Measurements from ENCODE around the gene C8B.

C8B gene

DNA sequence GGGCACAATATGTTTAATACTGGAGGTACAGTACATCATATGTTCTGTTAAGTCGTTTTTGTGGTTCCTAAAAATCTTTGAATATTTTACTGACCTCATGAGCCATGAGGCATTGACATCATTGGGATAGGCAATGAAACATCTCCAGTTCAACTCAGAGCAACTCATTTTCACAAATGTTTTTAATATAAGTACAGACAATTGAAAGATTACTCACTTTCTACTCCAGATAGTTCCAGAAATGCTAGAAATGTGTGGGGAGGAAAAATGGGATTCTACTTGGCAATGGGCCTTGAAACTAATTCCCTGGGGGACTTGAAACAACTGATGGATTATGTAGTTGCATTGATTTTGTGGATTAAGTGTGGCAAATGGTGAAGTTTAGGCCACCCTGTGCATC lies 7.2 kb upstream of the C8B start:
- Histone ChIP-seq H3K4me3 (ENCODE audit: low read length in 2 of 2) (no peak overlapping the region), H3K27me3 (ENCODE audit: control insufficient read depth in 2 of 2, insufficient read depth in 2 of 2, low read length in 2 of 2) (no peaks in the 10 kb centered on the region), H3K27ac (ENCODE audit: low read depth in 2 of 2, low read length in 2 of 2) (no peak overlapping the region), H3K9me3 (ENCODE audit: control insufficient read depth in 2 of 2, low read length in 2 of 2) (no peaks in the 10 kb centered on the region), H3K36me3 (ENCODE audit: control insufficient read depth in 2 of 2, insufficient read depth in 2 of 2, low read length in 2 of 2) (no peaks in the 10 kb centered on the region), H3K9ac (ENCODE audit: low read depth in 1 of 2, low read length in 2 of 2) (no peak overlapping the region), H3K4me1 (ENCODE audit: control insufficient read depth in 2 of 2, insufficient read depth in 2 of 2, low read length in 2 of 2) (no peaks in the 10 kb centered on the region)

DNA sequence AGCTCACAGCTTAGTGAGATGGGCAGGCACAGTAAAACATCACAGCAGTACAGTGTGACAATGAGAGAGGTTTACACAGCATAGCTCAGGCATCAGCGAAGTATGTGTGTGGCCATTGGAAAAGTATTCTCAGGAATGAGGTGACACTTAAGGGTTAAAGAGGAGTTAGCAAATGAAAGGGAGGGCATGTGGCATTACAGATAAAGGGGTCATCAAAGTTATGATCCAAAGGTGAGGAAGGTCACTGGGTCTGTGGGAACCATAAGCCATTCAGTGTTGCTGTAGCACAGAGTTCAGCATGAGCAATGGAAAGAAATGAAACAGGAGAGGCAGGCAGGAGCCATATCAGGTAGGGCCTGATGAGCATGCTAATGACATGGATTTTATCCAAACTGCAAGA lies 4.5 kb upstream of the C8B start:
- H3K27me3 ChIP-seq (ENCODE audit: control insufficient read depth in 2 of 2, insufficient read depth in 2 of 2, low read length in 2 of 2): no peaks in the 10 kb centered on the region
- H3K27ac ChIP-seq (ENCODE audit: low read depth in 2 of 2, low read length in 2 of 2): no peak overlapping the region
- H3K4me1 ChIP-seq (ENCODE audit: control insufficient read depth in 2 of 2, insufficient read depth in 2 of 2, low read length in 2 of 2): no peaks in the 10 kb centered on the region
- H3K4me3 ChIP-seq (ENCODE audit: low read length in 2 of 2): no peak overlapping the region
- no peaks in the 10 kb centered on the region for H3K9me3 ChIP-seq (ENCODE audit: control insufficient read depth in 2 of 2, low read length in 2 of 2)
- no peak overlapping the region for H3K9ac ChIP-seq (ENCODE audit: low read depth in 1 of 2, low read length in 2 of 2)
- H3K36me3 ChIP-seq (ENCODE audit: control insufficient read depth in 2 of 2, insufficient read depth in 2 of 2, low read length in 2 of 2): no peaks in the 10 kb centered on the region

DNA sequence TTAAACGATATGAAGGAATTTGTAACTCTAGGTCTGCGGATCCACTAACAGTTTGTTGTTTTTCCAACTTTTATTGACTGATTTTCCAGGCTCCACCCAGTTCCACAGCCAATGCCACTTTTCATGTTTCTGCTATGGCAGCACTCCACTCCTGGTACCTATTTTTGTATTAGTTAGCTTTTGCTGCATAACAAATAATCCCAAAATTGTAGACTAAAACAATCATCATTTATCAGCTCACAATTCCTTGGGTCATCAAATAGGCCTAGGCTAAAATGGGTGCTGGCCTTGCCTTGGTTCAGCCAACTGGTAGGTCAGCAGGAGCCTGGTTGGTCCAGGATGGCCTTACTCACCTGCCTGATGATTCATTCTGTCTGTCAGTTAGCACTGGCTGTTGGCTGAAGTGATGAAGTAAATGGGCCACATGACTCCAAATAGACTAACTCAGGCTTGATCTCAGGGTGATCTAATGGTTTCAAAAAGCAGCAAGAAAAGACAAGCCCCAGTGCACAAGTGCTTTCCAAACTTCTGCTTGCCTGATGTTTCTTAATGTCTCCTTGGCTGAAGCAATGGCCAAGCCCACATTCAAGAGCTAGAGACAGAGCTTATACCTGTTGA lies 3.2 kb upstream of the C8B start:
- H3K4me1 ChIP-seq (ENCODE audit: control insufficient read depth in 2 of 2, insufficient read depth in 2 of 2, low read length in 2 of 2): no peaks in the 10 kb centered on the region
- H3K27me3 ChIP-seq (ENCODE audit: control insufficient read depth in 2 of 2, insufficient read depth in 2 of 2, low read length in 2 of 2): no peaks in the 10 kb centered on the region
- no peak overlapping the region for H3K4me3 ChIP-seq (ENCODE audit: low read length in 2 of 2)
- H3K36me3 ChIP-seq (ENCODE audit: control insufficient read depth in 2 of 2, insufficient read depth in 2 of 2, low read length in 2 of 2): no peaks in the 10 kb centered on the region
- no peaks in the 10 kb centered on the region for H3K9me3 ChIP-seq (ENCODE audit: control insufficient read depth in 2 of 2, low read length in 2 of 2)
- H3K9ac ChIP-seq (ENCODE audit: low read depth in 1 of 2, low read length in 2 of 2): no peak overlapping the region
- no peak overlapping the region for H3K27ac ChIP-seq (ENCODE audit: low read depth in 2 of 2, low read length in 2 of 2)

DNA sequence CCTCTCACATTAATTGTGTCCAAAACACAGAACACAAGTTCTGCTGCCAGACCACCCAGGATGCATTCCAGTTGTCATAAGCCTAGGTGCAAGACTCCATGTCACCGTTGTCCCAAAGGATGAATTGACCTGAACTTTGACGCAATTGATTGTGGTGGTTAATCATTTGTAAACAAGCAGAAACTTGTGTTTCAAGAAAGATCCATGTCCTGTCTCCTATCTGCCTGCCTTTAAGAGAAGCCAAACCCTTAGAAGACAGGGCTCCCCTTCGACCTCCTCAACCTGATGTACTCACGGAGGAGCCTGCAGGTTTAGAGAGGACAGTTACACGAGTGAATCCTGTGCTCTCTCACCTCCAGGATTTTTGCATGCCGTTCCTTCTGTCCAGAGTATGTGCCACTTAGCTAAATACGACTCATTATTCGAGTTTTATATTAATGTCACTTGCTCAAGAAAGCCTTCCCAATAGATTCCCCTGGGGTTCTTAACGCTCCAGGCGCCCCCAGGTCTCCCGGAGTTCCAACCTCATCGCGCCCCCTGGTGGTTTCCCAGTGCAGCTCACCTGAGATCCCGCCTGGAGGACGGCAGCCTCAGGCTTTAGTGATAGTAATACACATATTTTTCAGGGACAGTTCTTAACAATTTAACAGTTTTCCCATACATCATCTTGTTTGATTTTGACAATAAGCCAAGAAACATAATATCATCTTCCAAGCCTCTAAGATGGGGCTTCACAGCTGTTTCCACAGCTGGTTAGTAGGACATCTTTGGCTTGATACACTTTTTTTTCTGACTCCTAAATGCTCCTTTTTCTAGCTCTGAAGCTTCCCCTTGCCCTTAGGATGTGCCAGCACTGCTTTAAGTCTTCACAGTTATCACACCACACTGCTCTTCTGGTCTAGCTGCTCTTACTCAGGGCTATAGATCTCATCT lies 2.4 kb upstream of the C8B start:
- H3K27me3 ChIP-seq (ENCODE audit: control insufficient read depth in 2 of 2, insufficient read depth in 2 of 2, low read length in 2 of 2): no peaks in the 10 kb centered on the region
- H3K9me3 ChIP-seq (ENCODE audit: control insufficient read depth in 2 of 2, low read length in 2 of 2): no peaks in the 10 kb centered on the region
- no peaks in the 10 kb centered on the region for H3K4me1 ChIP-seq (ENCODE audit: control insufficient read depth in 2 of 2, insufficient read depth in 2 of 2, low read length in 2 of 2)
- H3K27ac ChIP-seq (ENCODE audit: low read depth in 2 of 2, low read length in 2 of 2): no peak overlapping the region
- no peak overlapping the region for H3K4me3 ChIP-seq (ENCODE audit: low read length in 2 of 2)
- H3K9ac ChIP-seq (ENCODE audit: low read depth in 1 of 2, low read length in 2 of 2): no peak overlapping the region
- no peaks in the 10 kb centered on the region for H3K36me3 ChIP-seq (ENCODE audit: control insufficient read depth in 2 of 2, insufficient read depth in 2 of 2, low read length in 2 of 2)

DNA sequence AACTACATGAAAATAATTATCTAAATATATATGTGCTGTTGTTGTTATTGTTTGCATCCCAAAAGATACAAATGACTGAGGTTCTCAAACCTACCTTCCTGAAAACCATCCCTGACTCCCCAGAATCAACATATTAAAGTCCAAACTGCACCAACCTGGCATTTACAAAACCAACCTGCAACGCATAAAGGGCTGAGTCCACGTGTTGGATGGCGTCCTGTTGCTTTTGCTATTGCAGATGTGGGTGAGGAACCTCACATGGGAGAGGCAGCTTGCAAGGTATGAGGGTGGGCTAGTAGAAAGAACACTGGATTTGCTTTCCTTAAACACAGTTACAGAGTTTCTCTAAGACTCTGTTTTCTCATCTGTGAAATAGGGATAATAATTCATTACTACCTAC lies 1.5 kb upstream of the C8B start:
- Histone ChIP-seq H3K36me3 (ENCODE audit: control insufficient read depth in 2 of 2, insufficient read depth in 2 of 2, low read length in 2 of 2) (no peaks in the 10 kb centered on the region), H3K4me3 (ENCODE audit: low read length in 2 of 2) (no peak overlapping the region), H3K9me3 (ENCODE audit: control insufficient read depth in 2 of 2, low read length in 2 of 2) (no peaks in the 10 kb centered on the region), H3K27ac (ENCODE audit: low read depth in 2 of 2, low read length in 2 of 2) (no peak overlapping the region), H3K4me1 (ENCODE audit: control insufficient read depth in 2 of 2, insufficient read depth in 2 of 2, low read length in 2 of 2) (no peaks in the 10 kb centered on the region), H3K27me3 (ENCODE audit: control insufficient read depth in 2 of 2, insufficient read depth in 2 of 2, low read length in 2 of 2) (no peaks in the 10 kb centered on the region), H3K9ac (ENCODE audit: low read depth in 1 of 2, low read length in 2 of 2) (no peak overlapping the region)

DNA sequence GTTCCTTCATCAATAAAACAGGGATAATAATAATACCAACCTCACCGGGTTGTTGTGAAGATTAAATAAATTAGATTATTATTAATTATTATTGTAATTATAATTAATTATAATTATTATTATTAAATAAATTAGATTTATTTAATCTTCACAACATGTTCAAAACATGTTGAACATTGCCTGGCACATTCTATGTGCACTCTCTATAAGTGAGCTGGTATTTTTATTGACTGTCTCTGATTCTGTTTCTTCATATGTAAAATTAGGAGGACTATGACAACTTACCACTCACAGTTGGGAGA lies 834 bp upstream of the C8B start:
- Histone ChIP-seq H3K27me3 (ENCODE audit: control insufficient read depth in 2 of 2, insufficient read depth in 2 of 2, low read length in 2 of 2) (no peaks in the 10 kb centered on the region), H3K27ac (ENCODE audit: low read depth in 2 of 2, low read length in 2 of 2) (no peak overlapping the region), H3K36me3 (ENCODE audit: control insufficient read depth in 2 of 2, insufficient read depth in 2 of 2, low read length in 2 of 2) (no peaks in the 10 kb centered on the region), H3K9me3 (ENCODE audit: control insufficient read depth in 2 of 2, low read length in 2 of 2) (no peaks in the 10 kb centered on the region), H3K4me3 (ENCODE audit: low read length in 2 of 2) (no peak overlapping the region), H3K4me1 (ENCODE audit: control insufficient read depth in 2 of 2, insufficient read depth in 2 of 2, low read length in 2 of 2) (no peaks in the 10 kb centered on the region), H3K9ac (ENCODE audit: low read depth in 1 of 2, low read length in 2 of 2) (no peak overlapping the region)

DNA sequence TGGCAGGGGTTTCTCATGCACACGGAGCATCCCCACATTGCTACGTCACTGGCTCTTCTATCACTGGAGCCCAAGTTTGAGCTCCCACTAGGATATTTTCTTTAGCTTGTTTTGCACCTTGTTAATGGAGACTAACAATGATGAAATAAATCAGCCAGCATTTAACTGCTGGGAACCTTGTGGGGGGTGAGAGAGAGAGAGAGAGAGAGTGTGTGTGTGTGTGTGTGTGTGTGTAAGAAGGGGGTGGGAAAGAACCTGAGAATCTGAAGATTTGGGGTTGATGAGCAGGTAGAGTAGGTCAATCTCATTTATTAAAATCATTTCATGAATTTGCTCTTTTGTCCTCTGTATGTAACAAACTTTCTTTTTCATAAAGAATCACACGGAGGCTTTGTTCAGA lies 624 bp downstream of the C8B start:
- Histone ChIP-seq H3K9me3 (ENCODE audit: control insufficient read depth in 2 of 2, low read length in 2 of 2) (no peaks in the 10 kb centered on the region), H3K4me3 (ENCODE audit: low read length in 2 of 2) (no peak overlapping the region), H3K9ac (ENCODE audit: low read depth in 1 of 2, low read length in 2 of 2) (no peak overlapping the region), H3K27ac (ENCODE audit: low read depth in 2 of 2, low read length in 2 of 2) (no peak overlapping the region), H3K36me3 (ENCODE audit: control insufficient read depth in 2 of 2, insufficient read depth in 2 of 2, low read length in 2 of 2) (no peaks in the 10 kb centered on the region), H3K27me3 (ENCODE audit: control insufficient read depth in 2 of 2, insufficient read depth in 2 of 2, low read length in 2 of 2) (no peaks in the 10 kb centered on the region), H3K4me1 (ENCODE audit: control insufficient read depth in 2 of 2, insufficient read depth in 2 of 2, low read length in 2 of 2) (no peaks in the 10 kb centered on the region)

DNA sequence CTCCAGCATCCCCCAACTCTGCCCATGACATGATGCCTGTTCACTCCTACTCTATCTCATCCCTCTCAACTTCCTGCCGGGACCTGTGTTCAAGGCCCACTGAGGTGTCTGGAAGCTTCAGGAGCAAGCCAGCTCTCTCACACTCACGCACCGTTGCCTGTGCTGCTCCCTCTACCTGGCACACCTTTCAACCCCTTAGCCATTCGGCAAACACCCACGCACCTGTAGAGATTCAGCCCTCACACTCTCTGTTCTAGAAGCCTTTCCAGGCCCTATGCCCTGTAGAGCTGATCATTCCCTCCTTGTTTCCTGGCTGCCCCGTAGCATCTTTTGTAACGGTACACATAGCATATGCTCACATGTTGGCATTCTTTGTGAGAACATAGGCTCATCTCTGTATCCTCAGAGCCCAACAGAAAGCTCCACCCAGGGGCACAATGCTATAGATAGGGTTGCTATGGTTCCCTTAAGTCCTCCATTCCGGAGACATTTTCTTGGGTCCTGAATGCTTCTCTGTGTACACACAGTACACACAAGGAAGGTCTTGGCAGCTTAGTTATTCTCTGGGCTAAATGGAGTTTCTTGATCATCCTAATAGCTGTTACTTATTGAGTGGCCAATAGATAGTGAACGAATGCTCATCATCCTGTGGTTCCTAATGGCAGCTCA lies 1.3 kb downstream of the C8B start:
- Histone ChIP-seq H3K4me3 (ENCODE audit: low read length in 2 of 2) (no peak overlapping the region), H3K27me3 (ENCODE audit: control insufficient read depth in 2 of 2, insufficient read depth in 2 of 2, low read length in 2 of 2) (no peaks in the 10 kb centered on the region), H3K9me3 (ENCODE audit: control insufficient read depth in 2 of 2, low read length in 2 of 2) (no peaks in the 10 kb centered on the region), H3K9ac (ENCODE audit: low read depth in 1 of 2, low read length in 2 of 2) (no peak overlapping the region), H3K36me3 (ENCODE audit: control insufficient read depth in 2 of 2, insufficient read depth in 2 of 2, low read length in 2 of 2) (no peaks in the 10 kb centered on the region), H3K4me1 (ENCODE audit: control insufficient read depth in 2 of 2, insufficient read depth in 2 of 2, low read length in 2 of 2) (no peaks in the 10 kb centered on the region), H3K27ac (ENCODE audit: low read depth in 2 of 2, low read length in 2 of 2) (no peak overlapping the region)

DNA sequence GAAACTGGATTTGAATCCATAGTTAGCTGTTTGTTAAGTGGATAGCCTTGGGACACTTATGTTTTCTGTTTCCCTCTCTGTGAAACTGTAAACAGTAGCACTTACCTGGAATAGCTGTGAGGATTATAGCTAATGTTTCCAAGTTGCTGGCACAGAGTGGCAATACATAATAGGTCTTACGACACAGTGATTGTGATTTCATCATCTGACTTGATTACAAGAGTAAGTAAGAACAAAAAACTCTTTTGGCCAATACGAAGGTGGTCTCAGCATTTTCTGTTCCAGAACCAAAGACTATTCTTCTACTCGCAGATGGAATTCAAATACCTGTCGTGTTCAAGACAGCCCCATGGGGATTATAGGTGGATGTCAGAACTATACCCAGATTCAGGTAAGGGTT lies 2.1 kb downstream of the C8B start:
- Histone ChIP-seq H3K27ac (ENCODE audit: low read depth in 2 of 2, low read length in 2 of 2) (no peak overlapping the region), H3K4me1 (ENCODE audit: control insufficient read depth in 2 of 2, insufficient read depth in 2 of 2, low read length in 2 of 2) (no peaks in the 10 kb centered on the region), H3K9me3 (ENCODE audit: control insufficient read depth in 2 of 2, low read length in 2 of 2) (no peaks in the 10 kb centered on the region), H3K27me3 (ENCODE audit: control insufficient read depth in 2 of 2, insufficient read depth in 2 of 2, low read length in 2 of 2) (no peaks in the 10 kb centered on the region), H3K9ac (ENCODE audit: low read depth in 1 of 2, low read length in 2 of 2) (no peak overlapping the region), H3K36me3 (ENCODE audit: control insufficient read depth in 2 of 2, insufficient read depth in 2 of 2, low read length in 2 of 2) (no peaks in the 10 kb centered on the region), H3K4me3 (ENCODE audit: low read length in 2 of 2) (no peak overlapping the region)

DNA sequence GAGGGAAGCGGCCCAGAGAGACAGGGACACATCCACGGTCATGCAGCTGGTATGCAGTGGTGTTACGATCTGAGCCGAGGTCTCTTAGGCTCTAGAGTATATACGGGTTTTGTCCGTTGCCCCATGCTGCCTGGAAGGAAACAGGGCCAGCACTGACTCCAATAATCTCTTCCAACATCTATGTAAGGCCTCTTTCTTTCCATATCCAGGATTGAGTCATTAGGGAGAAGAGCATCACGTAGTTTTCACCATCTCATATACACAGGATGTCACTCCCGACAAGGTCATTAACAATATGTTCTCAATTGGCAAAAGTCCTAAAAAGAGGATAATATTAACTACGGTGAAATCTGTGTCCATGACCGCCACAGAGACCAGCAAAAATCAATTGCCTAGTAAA lies 4.4 kb downstream of the C8B start:
- Histone ChIP-seq H3K27ac (ENCODE audit: low read depth in 2 of 2, low read length in 2 of 2) (no peak overlapping the region), H3K27me3 (ENCODE audit: control insufficient read depth in 2 of 2, insufficient read depth in 2 of 2, low read length in 2 of 2) (no peaks in the 10 kb centered on the region), H3K9ac (ENCODE audit: low read depth in 1 of 2, low read length in 2 of 2) (no peak overlapping the region), H3K9me3 (ENCODE audit: control insufficient read depth in 2 of 2, low read length in 2 of 2) (no peaks in the 10 kb centered on the region), H3K4me3 (ENCODE audit: low read length in 2 of 2) (no peak overlapping the region), H3K36me3 (ENCODE audit: control insufficient read depth in 2 of 2, insufficient read depth in 2 of 2, low read length in 2 of 2) (no peaks in the 10 kb centered on the region), H3K4me1 (ENCODE audit: control insufficient read depth in 2 of 2, insufficient read depth in 2 of 2, low read length in 2 of 2) (no peaks in the 10 kb centered on the region)
